ENCODE data around the gene SLC4A8.
A peak's percentile ranks its signal among the peaks of the same experiment; 100 is the strongest.

SLC4A8 gene

DNA sequence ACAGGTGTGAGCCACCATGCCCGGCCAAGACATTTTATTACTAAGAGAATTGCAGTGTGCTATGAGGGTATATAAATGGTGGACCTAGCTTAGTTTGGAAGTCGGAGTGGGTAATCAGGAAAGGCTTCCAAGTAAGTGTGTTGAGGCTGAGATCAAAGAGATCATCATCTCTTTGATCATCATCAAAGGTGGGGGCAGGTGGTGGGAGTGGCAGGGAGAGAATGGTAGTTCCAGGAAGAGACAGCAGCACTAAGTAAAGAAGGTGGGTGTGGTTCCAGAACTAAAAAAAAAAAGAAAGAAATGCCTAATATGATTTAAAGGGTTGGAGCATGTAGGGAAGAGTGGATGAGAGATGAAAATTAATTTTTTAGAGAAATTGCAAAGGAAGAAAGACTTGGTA is 14.7 kb downstream of the SLC4A8 start:
- H3K4me2 ChIP-seq (ENCODE audit: low read length, poor library complexity, severe bottlenecking) = no peak overlapping the region
- no peak overlapping the region for H3K4ac ChIP-seq (ENCODE audit: low read depth in 1 of 2, low read length in 2 of 2)
- no peaks in the 10 kb centered on the region for H3K9me3 ChIP-seq (ENCODE audit: control insufficient read depth, low read length)
- no peak for DNase-seq
- no peak overlapping the region for H3K9ac ChIP-seq (ENCODE audit: low read length)
- 94% methylated on average over 2 of the region's 2 CpGs for WGBS
- H3K4me1 ChIP-seq (ENCODE audit: control insufficient read depth, insufficient read depth, low read depth, low read length) = no peaks in the 10 kb centered on the region
- no peak overlapping the region for H2BK12ac ChIP-seq (ENCODE audit: low read length in 2 of 2)
- no peak overlapping the region for H3K18ac ChIP-seq (ENCODE audit: low read depth in 1 of 2, low read length in 2 of 2)
- H2BK5ac ChIP-seq (ENCODE audit: low read depth, low read length, poor library complexity, severe bottlenecking) = no peak overlapping the region
- no peaks in the 10 kb centered on the region for H3K79me1 ChIP-seq (replicated peaks; ENCODE audit: low read length, poor library complexity, severe bottlenecking)
- H3K36me3 ChIP-seq (ENCODE audit: control insufficient read depth in 1 of 2, insufficient read depth in 2 of 2, low read depth in 1 of 2, low read length in 2 of 2) = no peaks in the 10 kb centered on the region
- H3K4me3 ChIP-seq (ENCODE audit: insufficient read depth in 1 of 2, low read depth in 1 of 2, low read length in 2 of 2) = no peak overlapping the region
- H2BK120ac ChIP-seq (ENCODE audit: low read depth, low read length) = no peak overlapping the region
- H3K27ac ChIP-seq (ENCODE audit: low read length, poor library complexity, severe bottlenecking) = no peak overlapping the region
- H2AFZ ChIP-seq (ENCODE audit: low read depth, low read length) = no peak overlapping the region
- no peak overlapping the region for H2BK15ac ChIP-seq (ENCODE audit: low read depth, poor library complexity, severe bottlenecking)
- H3K27me3 ChIP-seq (ENCODE audit: control insufficient read depth in 1 of 2, insufficient read depth in 1 of 2, low read length in 2 of 2) = peaks cover 14 to 30% of the 10 kb centered on the region in 2 experiments
- H2AK5ac ChIP-seq (ENCODE audit: low read length, severe bottlenecking) = no peak overlapping the region
- no peak overlapping the region for H3K14ac ChIP-seq (ENCODE audit: low read length in 2 of 2)
- no peak overlapping the region for H4K8ac ChIP-seq (ENCODE audit: low read length)
- H4K91ac ChIP-seq (ENCODE audit: low read length) = no peak overlapping the region
- no peak overlapping the region for H3K23ac ChIP-seq (ENCODE audit: low read length in 2 of 2)

DNA sequence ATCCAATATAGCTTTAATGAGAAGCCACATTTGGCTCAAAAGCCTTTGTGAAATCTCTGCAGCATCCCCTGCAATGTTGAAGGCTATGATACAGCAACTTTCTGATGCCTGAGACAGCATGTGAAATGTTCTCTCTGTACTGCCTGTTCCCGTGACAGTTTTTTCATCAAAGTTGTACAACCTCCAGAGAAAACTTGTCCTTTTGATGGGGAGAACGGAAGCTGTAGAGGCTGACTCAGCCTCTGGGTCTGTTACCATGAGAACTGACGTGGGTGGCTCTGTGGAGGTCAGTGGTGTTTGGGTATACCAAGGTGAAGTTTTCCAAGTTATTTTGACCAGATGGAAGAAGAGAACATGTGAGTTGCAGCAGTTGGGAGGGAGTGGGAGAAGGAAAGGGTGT is 17.0 kb downstream of the SLC4A8 start:
- H3K23ac ChIP-seq (ENCODE audit: low read length in 2 of 2) = no peak overlapping the region
- no peak overlapping the region for H3K4me3 ChIP-seq (ENCODE audit: insufficient read depth in 1 of 2, low read depth in 1 of 2, low read length in 2 of 2)
- no peak overlapping the region for H4K8ac ChIP-seq (ENCODE audit: low read length)
- no peak overlapping the region for H2AFZ ChIP-seq (ENCODE audit: low read depth, low read length)
- H3K79me1 ChIP-seq (replicated peaks; ENCODE audit: low read length, poor library complexity, severe bottlenecking) = no peaks in the 10 kb centered on the region
- H3K4me1 ChIP-seq (ENCODE audit: control insufficient read depth, insufficient read depth, low read depth, low read length) = no peaks in the 10 kb centered on the region
- H2AK5ac ChIP-seq (ENCODE audit: low read length, severe bottlenecking) = no peak overlapping the region
- H2BK120ac ChIP-seq (ENCODE audit: low read depth, low read length) = no peak overlapping the region
- H3K14ac ChIP-seq (ENCODE audit: low read length in 2 of 2) = no peak overlapping the region
- peaks cover 18 to 34% of the 10 kb centered on the region in 2 experiments for H3K27me3 ChIP-seq (ENCODE audit: control insufficient read depth in 1 of 2, insufficient read depth in 1 of 2, low read length in 2 of 2)
- H3K4ac ChIP-seq (ENCODE audit: low read depth in 1 of 2, low read length in 2 of 2) = no peak overlapping the region
- H2BK5ac ChIP-seq (ENCODE audit: low read depth, low read length, poor library complexity, severe bottlenecking) = no peak overlapping the region
- H3K18ac ChIP-seq (ENCODE audit: low read depth in 1 of 2, low read length in 2 of 2) = no peak overlapping the region
- 67% methylated on average over 3 of the region's 3 CpGs for WGBS
- H3K9me3 ChIP-seq (ENCODE audit: control insufficient read depth, low read length) = no peaks in the 10 kb centered on the region
- H2BK12ac ChIP-seq (ENCODE audit: low read length in 2 of 2) = no peak overlapping the region
- H2BK15ac ChIP-seq (ENCODE audit: low read depth, poor library complexity, severe bottlenecking) = no peak overlapping the region
- no peak overlapping the region for H4K91ac ChIP-seq (ENCODE audit: low read length)
- no peak overlapping the region for H3K9ac ChIP-seq (ENCODE audit: low read length)
- H3K4me2 ChIP-seq (ENCODE audit: low read length, poor library complexity, severe bottlenecking) = no peak overlapping the region
- DNase-seq = peak; percentile 58
- no peaks in the 10 kb centered on the region for H3K36me3 ChIP-seq (ENCODE audit: control insufficient read depth in 1 of 2, insufficient read depth in 2 of 2, low read depth in 1 of 2, low read length in 2 of 2)
- H3K27ac ChIP-seq (ENCODE audit: low read length, poor library complexity, severe bottlenecking) = no peak overlapping the region

DNA sequence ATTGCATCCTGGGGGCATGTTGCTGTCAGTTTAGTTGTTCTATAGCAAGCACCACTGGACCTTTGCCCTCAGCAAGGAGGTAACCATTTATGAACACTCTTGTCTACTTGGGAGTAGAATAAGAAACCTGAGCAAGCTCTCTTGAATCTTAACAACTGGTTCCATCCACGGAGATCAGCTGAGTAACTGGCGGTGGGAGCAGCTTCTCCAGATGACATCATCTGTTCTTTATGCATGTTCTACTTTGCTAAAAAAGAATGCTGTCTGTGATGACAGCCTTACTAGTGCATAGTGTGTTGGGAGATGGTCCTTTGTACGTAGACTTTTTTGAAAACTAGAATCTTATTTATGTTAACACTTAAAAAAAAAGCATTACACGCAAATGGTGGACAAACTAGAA is 17.7 kb downstream of the SLC4A8 start:
- Histone ChIP-seq H3K27ac (ENCODE audit: low read length, poor library complexity, severe bottlenecking) (no peak overlapping the region), H3K36me3 (ENCODE audit: control insufficient read depth in 1 of 2, insufficient read depth in 2 of 2, low read depth in 1 of 2, low read length in 2 of 2) (no peaks in the 10 kb centered on the region), H3K4me3 (ENCODE audit: insufficient read depth in 1 of 2, low read depth in 1 of 2, low read length in 2 of 2) (no peak overlapping the region), H3K23ac (ENCODE audit: low read length in 2 of 2) (no peak overlapping the region), H2BK120ac (ENCODE audit: low read depth, low read length) (no peak overlapping the region), H4K91ac (ENCODE audit: low read length) (no peak overlapping the region), H3K27me3 (ENCODE audit: control insufficient read depth in 1 of 2, insufficient read depth in 1 of 2, low read length in 2 of 2) (peaks cover 16 to 33% of the 10 kb centered on the region in 2 experiments), H3K9ac (ENCODE audit: low read length) (peak overlapping the region; percentile 13), H2BK12ac (ENCODE audit: low read length in 2 of 2) (no peak overlapping the region), H3K9me3 (ENCODE audit: control insufficient read depth, low read length) (no peaks in the 10 kb centered on the region), H3K4me2 (ENCODE audit: low read length, poor library complexity, severe bottlenecking) (no peak overlapping the region), H2AK5ac (ENCODE audit: low read length, severe bottlenecking) (no peak overlapping the region), H3K79me1 (replicated peaks; ENCODE audit: low read length, poor library complexity, severe bottlenecking) (no peaks in the 10 kb centered on the region), H3K4me1 (ENCODE audit: control insufficient read depth, insufficient read depth, low read depth, low read length) (no peaks in the 10 kb centered on the region), H3K4ac (ENCODE audit: low read depth in 1 of 2, low read length in 2 of 2) (no peak overlapping the region), H2BK15ac (ENCODE audit: low read depth, poor library complexity, severe bottlenecking) (no peak overlapping the region), H2BK5ac (ENCODE audit: low read depth, low read length, poor library complexity, severe bottlenecking) (no peak overlapping the region), H3K14ac (ENCODE audit: low read length in 2 of 2) (no peak overlapping the region), H4K8ac (ENCODE audit: low read length) (no peak overlapping the region), H2AFZ (ENCODE audit: low read depth, low read length) (no peak overlapping the region), H3K18ac (ENCODE audit: low read depth in 1 of 2, low read length in 2 of 2) (no peak overlapping the region)
- 86% methylated on average over 3 of the region's 4 CpGs for WGBS
- DNase-seq = peak; percentile 14

DNA sequence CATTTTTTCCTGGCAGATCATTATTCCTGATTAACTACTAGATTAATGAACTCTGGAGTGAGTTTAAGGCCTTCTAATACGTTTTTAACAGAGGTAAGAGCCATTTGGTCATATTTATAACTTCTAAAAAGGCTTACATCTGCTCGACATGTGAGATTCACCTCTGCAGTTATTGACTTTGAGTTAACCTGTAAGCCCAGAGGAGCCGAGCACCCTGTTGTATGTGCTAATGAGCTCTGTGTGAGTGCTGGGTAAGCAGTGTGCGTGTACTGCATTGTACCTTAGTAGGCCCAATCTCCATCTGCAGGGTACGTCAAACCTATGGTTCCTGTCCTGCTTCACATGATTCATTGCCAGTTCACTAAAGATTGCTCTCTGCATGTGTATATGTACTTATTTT is 18.9 kb downstream of the SLC4A8 start:
- no peaks in the 10 kb centered on the region for H3K36me3 ChIP-seq (ENCODE audit: control insufficient read depth in 1 of 2, insufficient read depth in 2 of 2, low read depth in 1 of 2, low read length in 2 of 2)

More for the DNA sequence above, 18.9 kb downstream of the SLC4A8 start:
- no peak overlapping the region for H3K27ac ChIP-seq (ENCODE audit: low read length, poor library complexity, severe bottlenecking)
- no peak overlapping the region for H2BK15ac ChIP-seq (ENCODE audit: low read depth, poor library complexity, severe bottlenecking)
- H2BK5ac ChIP-seq (ENCODE audit: low read depth, low read length, poor library complexity, severe bottlenecking) = no peak overlapping the region
- H3K4ac ChIP-seq (ENCODE audit: low read depth in 1 of 2, low read length in 2 of 2) = no peak overlapping the region
- no peak overlapping the region for H4K8ac ChIP-seq (ENCODE audit: low read length)
- peaks cover 12 to 29% of the 10 kb centered on the region in 2 experiments for H3K27me3 ChIP-seq (ENCODE audit: control insufficient read depth in 1 of 2, insufficient read depth in 1 of 2, low read length in 2 of 2)
- H3K9ac ChIP-seq (ENCODE audit: low read length) = no peak overlapping the region
- H3K4me2 ChIP-seq (ENCODE audit: low read length, poor library complexity, severe bottlenecking) = no peak overlapping the region
- no peak overlapping the region for H3K14ac ChIP-seq (ENCODE audit: low read length in 2 of 2)
- H3K18ac ChIP-seq (ENCODE audit: low read depth in 1 of 2, low read length in 2 of 2) = no peak overlapping the region
- H3K23ac ChIP-seq (ENCODE audit: low read length in 2 of 2) = no peak overlapping the region
- H2BK12ac ChIP-seq (ENCODE audit: low read length in 2 of 2) = no peak overlapping the region
- DNase-seq = no peak
- no peak overlapping the region for H3K4me3 ChIP-seq (ENCODE audit: insufficient read depth in 1 of 2, low read depth in 1 of 2, low read length in 2 of 2)
- H3K9me3 ChIP-seq (ENCODE audit: control insufficient read depth, low read length) = no peaks in the 10 kb centered on the region
- H3K79me1 ChIP-seq (replicated peaks; ENCODE audit: low read length, poor library complexity, severe bottlenecking) = no peaks in the 10 kb centered on the region
- 96% methylated on average over 2 of the region's 5 CpGs for WGBS
- no peak overlapping the region for H2AFZ ChIP-seq (ENCODE audit: low read depth, low read length)
- no peak overlapping the region for H4K91ac ChIP-seq (ENCODE audit: low read length)
- no peak overlapping the region for H2AK5ac ChIP-seq (ENCODE audit: low read length, severe bottlenecking)
- no peaks in the 10 kb centered on the region for H3K4me1 ChIP-seq (ENCODE audit: control insufficient read depth, insufficient read depth, low read depth, low read length)
- no peak overlapping the region for H2BK120ac ChIP-seq (ENCODE audit: low read depth, low read length)
